CD4-positive, alpha-beta T cell treated with Interleukin-17A for 1 hour (primary cell): Measurements from ENCODE around the gene PTPRN2.
"Not testable (repeated sequence)": the region's sequence is repeated elsewhere in the genome, so short reads cannot be mapped to it uniquely, and the experiment has no call there.

Experiments used
- DNase-seq: peaks from one replicate; pipeline ENCODE4 v3.0.0-alpha.2; 2020

The PTPRN2 gene

GRCh38 chr7:158315326-158315725 is 272.3 kb downstream of the PTPRN2 start:
- no peak for DNase-seq

GRCh38 chr7:158314394-158314793 is 273.2 kb downstream of the PTPRN2 start:
- no peak for DNase-seq

GRCh38 chr7:158313931-158314330 is 273.7 kb downstream of the PTPRN2 start:
- no peak for DNase-seq

- DNase-seq, result no peak
These were observed 274.8 kb downstream of the PTPRN2 start for GRCh38 chr7:158312789-158313188.

GRCh38 chr7:158311791-158312190 is 275.8 kb downstream of the PTPRN2 start:
- DNase-seq, result no peak

GRCh38 chr7:158310924-158311666 is 276.5 kb downstream of the PTPRN2 start:
- DNase-seq, result no peak

- no peak for DNase-seq
These were observed 277.5 kb downstream of the PTPRN2 start for GRCh38 chr7:158309868-158310763.

GRCh38 chr7:158308001-158308400 is 279.6 kb downstream of the PTPRN2 start:
- no peak for DNase-seq

- DNase-seq, result not testable (repeated sequence)
These were observed 283.6 kb downstream of the PTPRN2 start for GRCh38 chr7:158304072-158304471.

GRCh38 chr7:158303121-158303520 is 284.5 kb downstream of the PTPRN2 start:
- no peak for DNase-seq

- DNase-seq, result no peak
These were observed 285.2 kb downstream of the PTPRN2 start for GRCh38 chr7:158302274-158303070.

GRCh38 chr7:158301207-158301606 is 286.4 kb downstream of the PTPRN2 start:
- no peak for DNase-seq

- no peak for DNase-seq
These were observed 287.2 kb downstream of the PTPRN2 start for GRCh38 chr7:158300427-158300826.

- DNase-seq, result no peak
These were observed 288.0 kb downstream of the PTPRN2 start for GRCh38 chr7:158299607-158300006.

- DNase-seq, result no peak
These were observed 290.9 kb downstream of the PTPRN2 start for GRCh38 chr7:158296798-158297104.

- no peak for DNase-seq
These were observed 291.4 kb downstream of the PTPRN2 start for GRCh38 chr7:158295966-158296797.

- not testable (repeated sequence) for DNase-seq
These were observed 293.0 kb downstream of the PTPRN2 start for GRCh38 chr7:158294468-158295215.

- no peak for DNase-seq
These were observed 294.7 kb downstream of the PTPRN2 start for GRCh38 chr7:158292948-158293347.

GRCh38 chr7:158291998-158292397 is 295.6 kb downstream of the PTPRN2 start:
- DNase-seq, result no peak

GRCh38 chr7:158289761-158290523 is 297.7 kb downstream of the PTPRN2 start:
- no peak for DNase-seq

GRCh38 chr7:158289231-158289630 is 298.4 kb downstream of the PTPRN2 start:
- DNase-seq, result no peak
